H1 (cell line): ENCODE measurements around the gene SERPINB12. TPM values are rescaled to one million over a fixed set of nuclear protein-coding genes. Genes with fewer than 3 reads are reported as not detected.

ENCODE experiments used
- CTCF ChIA-PET: fragments of 300-600 bp; sonication (Branson Sonifier 250); formaldehyde crosslinking; loops from one replicate; lab custom pipeline; 2021; ENCODE audit not compliant: partially characterized antibody; lab: Charles Lee
- POLR2A ChIA-PET: fragments of 300-600 bp; sonication (Branson Sonifier 250); formaldehyde crosslinking; loops from one replicate; lab custom pipeline; 2021; ENCODE audit warnings: inconsistent platforms; ENCODE audit not compliant: partially characterized antibody; lab: Charles Lee
- DNase-seq, 2 experiments: peaks; one replicate each; pipeline versions ENCODE4 v3.0.0 to v3.0.0-alpha.2; 2010 to 2022; ENCODE audit warnings: low spot score in 2 of 2, low read depth in 1 of 2, mixed read lengths in 1 of 2
- FAIRE-seq: peaks from 2 replicates; lab custom pipeline; 2011; peaks lifted over from hg19 to GRCh38; lab: Jason Lieb, UNC
- H2AFZ ChIP-seq: 2 replicates; pipeline ENCODE4 v1.8.1; 2012; ENCODE audit warnings: low read length, inconsistent platforms
- H2AK5ac ChIP-seq: 2 replicates; pipeline ENCODE4 v1.6.1; 2013; ENCODE audit warnings: low read depth, low read length
- H2BK120ac ChIP-seq: replicated peaks from 2 replicates; pipeline ENCODE3; 2013; ENCODE audit warnings: low read depth, low read length, inconsistent platforms
- H2BK12ac ChIP-seq: 2 replicates; pipeline ENCODE4 v1.6.1; 2013; ENCODE audit warnings: low read depth, low read length
- H2BK15ac ChIP-seq: 2 replicates; pipeline ENCODE4 v1.6.1; 2013; ENCODE audit warnings: low read length
- H2BK20ac ChIP-seq: 2 replicates; pipeline ENCODE4 v1.6.1; 2013; ENCODE audit warnings: low read length
- H2BK5ac ChIP-seq: 2 replicates; pipeline ENCODE4 v1.6.1; 2013; ENCODE audit warnings: low read depth, low read length
- H3K14ac ChIP-seq: 2 replicates; pipeline ENCODE4 v1.6.1; 2013; ENCODE audit warnings: inconsistent platforms; ENCODE audit not compliant: insufficient read length
- H3K18ac ChIP-seq: 2 replicates; pipeline ENCODE4 v1.6.1; 2013; ENCODE audit warnings: low read length; ENCODE audit errors: extremely low read depth
- H3K23ac ChIP-seq: 2 replicates; pipeline ENCODE4 v1.6.1; 2013; ENCODE audit warnings: inconsistent platforms; ENCODE audit not compliant: insufficient read length
- H3K23me2 ChIP-seq: 2 replicates; pipeline ENCODE4 v1.6.1; 2013; ENCODE audit warnings: low read depth, low read length
- H3K27ac ChIP-seq: 2 replicates; pipeline ENCODE4 v1.6.1; 2011; ENCODE audit warnings: low read depth, low read length, inconsistent platforms
- H3K27me3 ChIP-seq, 4 experiments: replicated peaks in 1 of 4; 1 replicate in 1 of 4; 2 replicates in 3 of 4; pipeline versions ENCODE4 v1.6.1 to v1.8.1; 2011 to 2013; ENCODE audit warnings: low read length in 3 of 4, mild to moderate bottlenecking in 3 of 4, inconsistent platforms in 2 of 4, mixed read lengths in 2 of 4, moderate library complexity in 1 of 4; ENCODE audit not compliant: control insufficient read depth in 3 of 4, insufficient read depth in 3 of 4; ENCODE audit errors: extremely low read depth in 1 of 4
- H3K36me3 ChIP-seq, 4 experiments: 2 replicates each; pipeline versions ENCODE4 v1.6.1 to v1.8.1; 2011 to 2013; ENCODE audit warnings: mild to moderate bottlenecking in 4 of 4, low read length in 3 of 4, moderate library complexity in 2 of 4, control low read depth in 1 of 4, inconsistent platforms in 1 of 4; ENCODE audit not compliant: insufficient read depth in 4 of 4, control insufficient read depth in 2 of 4
- H3K4ac ChIP-seq: replicated peaks from 2 replicates; pipeline ENCODE3; 2013; ENCODE audit warnings: low read length, low read depth, mixed read lengths, inconsistent platforms; ENCODE audit not compliant: insufficient read length
- H3K4me1 ChIP-seq, 4 experiments: replicated peaks in 1 of 4; 1 replicate in 1 of 4; 2 replicates in 3 of 4; pipeline versions ENCODE4 v1.6.1 to v1.8.1; 2011 to 2013; ENCODE audit warnings: low read length in 3 of 4, inconsistent platforms in 2 of 4, mixed read lengths in 1 of 4; ENCODE audit not compliant: insufficient read depth in 4 of 4, control insufficient read depth in 3 of 4
- H3K4me2 ChIP-seq, 2 experiments: 2 replicates each; pipeline versions ENCODE4 v1.6.1 to v1.8.1; 2011 to 2013; ENCODE audit warnings: low read depth in 2 of 2, low read length in 2 of 2, control low read depth in 1 of 2, inconsistent platforms in 1 of 2, mild to moderate bottlenecking in 1 of 2; ENCODE audit not compliant: insufficient read depth in 1 of 2
- H3K4me3 ChIP-seq, 4 experiments: fragments of 200-600, 300-600 bp in 1 of 4; sonication (generic), shearing (Covaris generic), sonication (Bioruptor Twin) in 1 of 4; 2 replicates each; pipeline versions ENCODE4 v1.5.1 to v1.8.1; 2011 to 2016; ENCODE audit warnings: low read length in 4 of 4, low read depth in 3 of 4, control low read depth in 2 of 4, inconsistent platforms in 2 of 4, mild to moderate bottlenecking in 2 of 4, mixed read lengths in 1 of 4, moderate library complexity in 1 of 4; ENCODE audit not compliant: insufficient read depth in 2 of 4; ENCODE audit errors: extremely low read depth in 1 of 4
- H3K56ac ChIP-seq: replicated peaks from 2 replicates; pipeline ENCODE3; 2013; ENCODE audit warnings: low read depth, mild to moderate bottlenecking, mixed read lengths, low read length, inconsistent platforms; ENCODE audit not compliant: insufficient read length
- H3K79me1 ChIP-seq: 2 replicates; pipeline ENCODE4 v1.6.1; 2013; ENCODE audit warnings: low read depth, low read length, control low read depth
- H3K79me2 ChIP-seq, 2 experiments: 2 replicates each; pipeline versions ENCODE4 v1.6.1 to v1.8.1; 2012 to 2013; ENCODE audit warnings: low read length in 2 of 2, mild to moderate bottlenecking in 2 of 2, inconsistent platforms in 1 of 2; ENCODE audit not compliant: insufficient read depth in 2 of 2, control insufficient read depth in 1 of 2
- H3K9ac ChIP-seq, 4 experiments: replicated peaks in 1 of 4; 1 replicate in 1 of 4; 2 replicates in 3 of 4; pipeline versions ENCODE4 v1.6.1 to v1.8.1; 2011 to 2013; ENCODE audit warnings: low read depth in 3 of 4, low read length in 3 of 4, control low read depth in 2 of 4, mild to moderate bottlenecking in 2 of 4, moderate library complexity in 2 of 4, inconsistent platforms in 1 of 4; ENCODE audit errors: extremely low read depth in 1 of 4
- H3K9me3 ChIP-seq, 2 experiments: 2 replicates each; pipeline versions ENCODE4 v1.6.1 to v1.8.1; 2012 to 2013; ENCODE audit warnings: mild to moderate bottlenecking in 2 of 2, moderate library complexity in 2 of 2, control low read depth in 1 of 2, inconsistent platforms in 1 of 2, low read depth in 1 of 2, low read length in 1 of 2, mixed read lengths in 1 of 2; ENCODE audit not compliant: insufficient read depth in 2 of 2
- H4K20me1 ChIP-seq, 2 experiments: replicated peaks in 1 of 2; 2 replicates each; pipeline versions ENCODE3 to v1.8.1; 2011 to 2013; ENCODE audit warnings: inconsistent platforms in 2 of 2, low read length in 2 of 2, mild to moderate bottlenecking in 1 of 2; ENCODE audit not compliant: insufficient read depth in 2 of 2, control insufficient read depth in 1 of 2
- H4K5ac ChIP-seq: 2 replicates; pipeline ENCODE4 v1.6.1; 2013; ENCODE audit warnings: low read length, low read depth, mixed read lengths, inconsistent platforms; ENCODE audit not compliant: insufficient read length
- H4K8ac ChIP-seq: 2 replicates; pipeline ENCODE4 v1.8.0; 2013; ENCODE audit warnings: mild to moderate bottlenecking, moderate library complexity, low read length, inconsistent platforms; ENCODE audit not compliant: insufficient read depth; ENCODE audit errors: extremely low read depth
- H4K91ac ChIP-seq: replicated peaks from 2 replicates; pipeline ENCODE3; 2013; ENCODE audit warnings: low read length, mixed read lengths, inconsistent platforms; ENCODE audit not compliant: insufficient read length
- HDAC2 ChIP-seq, 2 experiments: fragments of 300-600 bp in 1 of 2; sonication (generic) in 1 of 2; IDR thresholded peaks; 2 replicates each; pipeline ENCODE4 v1.6.1; 2011 to 2012; ENCODE audit warnings: low read depth in 2 of 2, low read length in 2 of 2, mild to moderate bottlenecking in 2 of 2, moderate library complexity in 2 of 2, borderline replicate concordance in 1 of 2, inconsistent platforms in 1 of 2
- TEAD4 ChIP-seq: IDR thresholded peaks from 2 replicates; pipeline ENCODE4 v1.6.1; 2012; ENCODE audit warnings: low read depth, low read length, inconsistent platforms, mixed read lengths
- WGBS, 2 experiments: shearing (Covaris generic) in 1 of 2; methylation state at CpG; one replicate each; pipeline versions ENCODE4 v1.1.6 to v1.1.7; 2013 to 2015; ENCODE audit warnings: low lambda C conversion rate in 2 of 2, mixed read lengths in 2 of 2, inconsistent platforms in 1 of 2, low coverage in 1 of 2, missing lambda C conversion rate in 1 of 2; ENCODE audit not compliant: insufficient replicate concordance in 2 of 2, insufficient coverage in 1 of 2, insufficient read length in 1 of 2; ENCODE audit errors: extremely low coverage in 1 of 2, missing lambda C conversion rate in 1 of 2; 5-methylcytosine and 5-hydroxymethylcytosine counted together
- polyA plus RNA-seq, 7 experiments: library from polyadenylated mRNA; depleted of rRNA in 3 of 7; stranded (reverse) in 5 of 7; unstranded in 2 of 7; fragments of >200 nt in 5 of 7; fragments of 200-250 nt in 2 of 7; gene quantifications; 1 replicate in 5 of 7; 2 replicates in 1 of 7; 4 replicates in 1 of 7; pipeline versions ENCODE4 v1.2.1 to v1.2.3, GENCODE V29; 2011 to 2013; ENCODE audit warnings: missing spikeins in 2 of 7, mixed read lengths in 2 of 7
- total RNA-seq: library from RNA; stranded (reverse); fragmentation: NEBNext Ultra II Directional; extraction: Animal tissue kit (Norgen Biotek cat#: 25700); gene quantifications from 2 replicates; pipeline ENCODE4 v1.2.1, GENCODE V29; 2021

The SERPINB12 gene
- total and polyA plus RNA-seq, 2 of the 8 experiments (the other 6 are each of a cell fraction or from before 2014, with no cell fraction given) = not detected

DNA sequence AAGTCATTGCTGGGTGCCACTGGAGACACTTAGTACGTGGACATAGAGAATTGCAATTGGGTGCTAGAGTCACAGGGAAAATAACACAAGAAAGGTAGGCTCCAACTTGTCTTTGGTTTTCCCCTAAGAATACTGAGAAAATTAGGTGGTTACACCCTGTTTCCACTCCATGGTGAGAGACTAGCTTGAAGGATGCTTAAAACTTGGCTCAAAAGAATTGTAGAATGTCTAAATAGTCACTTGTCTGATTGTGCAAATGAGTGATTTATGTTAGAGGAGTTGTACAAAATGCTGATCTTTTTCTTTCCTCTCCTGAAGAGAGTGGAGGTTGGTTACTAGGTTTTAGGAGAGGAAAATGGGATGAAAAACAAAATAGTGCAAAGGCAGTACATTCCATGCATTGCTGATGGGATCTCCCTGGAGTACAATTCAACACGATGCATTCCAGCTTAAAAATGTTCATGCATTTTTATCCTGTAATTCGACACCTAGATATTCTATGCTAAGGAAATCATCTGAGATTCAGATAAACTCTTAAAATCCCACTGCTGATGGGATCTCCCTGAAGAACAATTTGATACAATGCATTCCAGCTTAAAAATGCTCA lies 2.2 kb upstream of the SERPINB12 start:
- WGBS, 2 experiments = 85% methylated on average over 3 of the region's 3 CpGs; no CpG with 5 or more reads in 1 of the 2 experiments
- H4K8ac ChIP-seq = no peak overlapping the region
- H2BK120ac ChIP-seq = no peak overlapping the region
- FAIRE-seq = no peak
- no peak for DNase-seq
- H2BK15ac ChIP-seq = no peak overlapping the region
- no peak overlapping the region for H2BK20ac ChIP-seq
- no peaks in the 10 kb centered on the region for H3K79me1 ChIP-seq
- H3K9ac ChIP-seq = no peak overlapping the region
- H4K5ac ChIP-seq = no peak overlapping the region
- H3K36me3 ChIP-seq = no peaks in the 10 kb centered on the region
- TF ChIP-seq TEAD4 = peak; percentile 84
- TF ChIP-seq HDAC2 (IDR thresholded peaks at IDR 0.05; ENCODE audit: borderline replicate concordance in 1 of 2, low read depth in 2 of 2, low read length in 2 of 2) = no peak
- no peak overlapping the region for H2BK12ac ChIP-seq
- no peak overlapping the region for H3K18ac ChIP-seq
- no peaks in the 10 kb centered on the region; a peak in 1 of 7 replicates for H3K27me3 ChIP-seq
- no peak overlapping the region for H3K4ac ChIP-seq
- H3K79me2 ChIP-seq = no peaks in the 10 kb centered on the region
- H3K27ac ChIP-seq = no peak overlapping the region
- no peak overlapping the region for H2AFZ ChIP-seq
- H3K4me3 ChIP-seq = no peak overlapping the region
- no peaks in the 10 kb centered on the region for H3K23me2 ChIP-seq
- POLR2A ChIA-PET = no interaction called here
- H3K4me2 ChIP-seq = no peak overlapping the region
- H2AK5ac ChIP-seq = no peak overlapping the region
- H3K56ac ChIP-seq = no peak overlapping the region
- H2BK5ac ChIP-seq = no peak overlapping the region
- no peak overlapping the region for H3K14ac ChIP-seq
- no peak overlapping the region for H3K23ac ChIP-seq
- CTCF ChIA-PET = interaction anchor here (1.0 to 4.8 kb wide), 2 partner anchors 38 to 102 kb away, joined by 3 to 19 read pairs; no protein-coding TSS in a partner anchor
- H4K20me1 ChIP-seq = no peaks in the 10 kb centered on the region
- H3K9me3 ChIP-seq = 0 out of 4 replicates have a peak, but pooled peaks cover 0 to 3% of the 10 kb centered on the region in 2 experiments
- no peak overlapping the region for H4K91ac ChIP-seq
- H3K4me1 ChIP-seq = peaks cover 0 to 6% (median 0%) of the 10 kb centered on the region in 4 experiments; a peak in 1 of 7 replicates
